Loucy (cell line): ENCODE data around the gene ACSL5.

Experiments used
- H2AFZ ChIP-seq: fragments of 200-600 bp; sonication (generic); 2 replicates; pipeline ENCODE4 v1.6.0; 2016; ENCODE audit warnings: antibody characterized with exemption, mild to moderate bottlenecking, low read length, moderate library complexity
- H3F3A ChIP-seq: fragments of 200-600 bp; 2 replicates; pipeline ENCODE4 v1.6.0; 2016; ENCODE audit warnings: antibody characterized with exemption, low read depth, mild to moderate bottlenecking
- H3K27me3 ChIP-seq: fragments of 200-600 bp; sonication (generic); 2 replicates; pipeline ENCODE4 v1.6.1; 2014; ENCODE audit warnings: low read length, mild to moderate bottlenecking; ENCODE audit not compliant: insufficient read depth, poor library complexity, severe bottlenecking
- H3K36me3 ChIP-seq: fragments of 200-600 bp; sonication (generic); 2 replicates; pipeline ENCODE4 v1.6.1; 2016; ENCODE audit warnings: low read length; ENCODE audit not compliant: insufficient read depth
- H3K4me1 ChIP-seq: fragments of 200-600 bp; sonication (generic); 2 replicates; pipeline ENCODE4 v1.5.1; 2014; ENCODE audit warnings: low read length, mild to moderate bottlenecking; ENCODE audit not compliant: insufficient read depth, poor library complexity, severe bottlenecking
- H3K4me2 ChIP-seq: fragments of 200-600 bp; sonication (generic); 2 replicates; pipeline ENCODE4 v1.6.0; 2014; ENCODE audit warnings: antibody characterized with exemption, low read length, low read depth, mild to moderate bottlenecking; ENCODE audit not compliant: poor library complexity, severe bottlenecking
- H3K4me3 ChIP-seq: fragments of 200-600 bp; sonication (generic); 2 replicates; pipeline ENCODE4 v1.5.1; 2014; ENCODE audit warnings: low read length, mild to moderate bottlenecking, mixed read lengths; ENCODE audit not compliant: poor library complexity, severe bottlenecking
- H3K79me2 ChIP-seq: fragments of 200-600 bp; sonication (generic); 2 replicates; pipeline ENCODE4 v1.6.1; 2014; ENCODE audit warnings: low read length; ENCODE audit not compliant: insufficient read depth
- H3K9ac ChIP-seq: fragments of 200-600 bp; sonication (generic); 2 replicates; pipeline ENCODE4 v1.6.0; 2014; ENCODE audit warnings: mild to moderate bottlenecking, low read depth, low read length, moderate library complexity; ENCODE audit not compliant: poor library complexity, severe bottlenecking
- H3K9me2 ChIP-seq: fragments of 200-600 bp; sonication (generic); replicated peaks from 2 replicates; pipeline ENCODE4 v1.6.1; 2016; ENCODE audit warnings: low read depth, low read length, mixed read lengths
- H3K9me3 ChIP-seq: fragments of 200-600 bp; sonication (generic); 2 replicates; pipeline ENCODE4 v1.6.1; 2014; ENCODE audit warnings: mild to moderate bottlenecking, antibody characterized with exemption, low read length, low read depth; ENCODE audit not compliant: insufficient read depth
- H4K20me1 ChIP-seq: fragments of 200-600 bp; sonication (generic); 2 replicates; pipeline ENCODE4 v1.6.0; 2014; ENCODE audit warnings: antibody characterized with exemption, low read length, mild to moderate bottlenecking; ENCODE audit not compliant: insufficient read depth, poor library complexity, severe bottlenecking
- EZH2phosphoT487 ChIP-seq: fragments of 200-600 bp; IDR thresholded peaks from 2 replicates; pipeline ENCODE4 v1.6.1; 2018; ENCODE audit warnings: antibody characterized with exemption, mild to moderate bottlenecking, moderate library complexity, borderline replicate concordance
- TF ChIP-seq, protein P1 (sequence below): fragments of 200-600 bp; sonication (generic); conservative IDR thresholded peaks from 2 replicates; pipeline ENCODE4 v1.5.1; 2014; ENCODE audit warnings: mild to moderate bottlenecking, antibody characterized with exemption, low read length

Gene ACSL5

GRCh38 chr10:112330607-112331160 is 43.2 kb upstream of the ACSL5 start:
- Histone ChIP-seq H3K9me2 (no peaks in the 10 kb centered on the region), H3F3A (no peaks in the 10 kb centered on the region), H3K79me2 (no peaks in the 10 kb centered on the region), H3K36me3 (no peaks in the 10 kb centered on the region), H3K4me3 (no peak overlapping the region), H3K9ac (no peak overlapping the region), H3K9me3 (no peaks in the 10 kb centered on the region), H2AFZ (no peak overlapping the region), H4K20me1 (no peaks in the 10 kb centered on the region), H3K4me1 (no peaks in the 10 kb centered on the region), H3K27me3 (no peaks in the 10 kb centered on the region), H3K4me2 (no peak overlapping the region)
- TF ChIP-seq, protein P1, sequence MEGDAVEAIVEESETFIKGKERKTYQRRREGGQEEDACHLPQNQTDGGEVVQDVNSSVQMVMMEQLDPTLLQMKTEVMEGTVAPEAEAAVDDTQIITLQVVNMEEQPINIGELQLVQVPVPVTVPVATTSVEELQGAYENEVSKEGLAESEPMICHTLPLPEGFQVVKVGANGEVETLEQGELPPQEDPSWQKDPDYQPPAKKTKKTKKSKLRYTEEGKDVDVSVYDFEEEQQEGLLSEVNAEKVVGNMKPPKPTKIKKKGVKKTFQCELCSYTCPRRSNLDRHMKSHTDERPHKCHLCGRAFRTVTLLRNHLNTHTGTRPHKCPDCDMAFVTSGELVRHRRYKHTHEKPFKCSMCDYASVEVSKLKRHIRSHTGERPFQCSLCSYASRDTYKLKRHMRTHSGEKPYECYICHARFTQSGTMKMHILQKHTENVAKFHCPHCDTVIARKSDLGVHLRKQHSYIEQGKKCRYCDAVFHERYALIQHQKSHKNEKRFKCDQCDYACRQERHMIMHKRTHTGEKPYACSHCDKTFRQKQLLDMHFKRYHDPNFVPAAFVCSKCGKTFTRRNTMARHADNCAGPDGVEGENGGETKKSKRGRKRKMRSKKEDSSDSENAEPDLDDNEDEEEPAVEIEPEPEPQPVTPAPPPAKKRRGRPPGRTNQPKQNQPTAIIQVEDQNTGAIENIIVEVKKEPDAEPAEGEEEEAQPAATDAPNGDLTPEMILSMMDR: no peak
- TF ChIP-seq EZH2phosphoT487: no peak

DNA sequence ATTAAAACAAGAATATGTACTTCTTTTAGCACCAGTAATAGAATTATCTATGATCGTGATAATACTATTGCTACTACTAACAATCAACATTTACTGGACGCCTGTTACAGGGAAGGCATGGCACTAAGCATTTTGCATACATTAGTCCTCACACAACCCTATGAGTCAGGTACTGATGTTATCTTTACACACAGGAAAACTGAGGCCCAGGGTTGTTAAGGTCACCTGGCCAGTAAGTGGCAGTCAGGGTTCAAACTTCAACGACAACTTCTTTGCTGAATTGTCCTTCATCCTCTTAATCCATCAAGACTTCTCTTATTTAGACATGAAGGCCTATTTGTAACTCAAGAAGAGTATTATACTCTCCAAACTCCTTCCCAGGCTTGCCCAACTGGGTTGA is 41.9 kb upstream of the ACSL5 start:
- Histone ChIP-seq H3K9ac (no peak overlapping the region), H3K79me2 (no peaks in the 10 kb centered on the region), H3F3A (no peaks in the 10 kb centered on the region), H3K36me3 (no peaks in the 10 kb centered on the region), H3K4me3 (no peak overlapping the region), H3K9me3 (no peaks in the 10 kb centered on the region), H3K27me3 (no peaks in the 10 kb centered on the region), H3K4me1 (no peaks in the 10 kb centered on the region), H3K4me2 (no peak overlapping the region), H2AFZ (no peak overlapping the region), H3K9me2 (no peaks in the 10 kb centered on the region), H4K20me1 (no peaks in the 10 kb centered on the region)
- TF ChIP-seq, protein P1: no peak
- no peak for TF ChIP-seq EZH2phosphoT487

DNA sequence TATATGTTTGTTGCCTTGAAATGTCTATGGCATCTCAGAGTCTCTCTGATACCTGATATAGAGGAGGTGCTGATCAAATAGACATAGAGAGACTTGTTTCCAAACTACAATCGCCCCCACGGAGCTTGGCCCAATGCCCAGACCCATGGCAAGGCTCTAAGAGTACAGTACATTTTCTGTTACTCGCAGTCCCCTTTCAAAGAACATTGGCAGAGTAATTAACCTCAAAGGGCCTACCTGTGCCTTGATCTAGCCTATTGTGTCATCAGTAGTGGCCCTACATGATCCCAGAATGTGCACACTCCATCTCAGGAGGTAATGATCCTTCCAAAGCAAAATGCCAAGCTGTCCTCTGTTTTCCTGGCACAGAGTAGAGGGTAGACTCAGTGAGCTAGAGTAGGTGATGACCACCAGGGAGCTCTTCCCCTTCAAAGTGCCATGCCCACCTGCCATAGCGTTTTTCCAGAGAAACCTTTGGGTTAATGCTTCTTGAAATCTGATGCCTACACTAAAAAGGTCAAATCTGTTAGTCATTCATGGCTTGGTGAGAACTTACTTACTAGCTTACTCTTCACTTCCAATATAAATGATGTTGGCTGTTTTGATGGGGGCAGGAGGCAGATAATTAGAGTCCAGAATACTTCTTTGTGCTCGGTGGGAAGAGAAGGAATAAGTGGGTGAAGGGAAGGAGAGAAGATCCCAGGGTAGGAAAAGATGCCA is 41.2 kb upstream of the ACSL5 start:
- Histone ChIP-seq H3K79me2 (no peaks in the 10 kb centered on the region), H3K4me1 (no peaks in the 10 kb centered on the region), H2AFZ (no peak overlapping the region), H3K36me3 (no peaks in the 10 kb centered on the region), H3K9me3 (no peaks in the 10 kb centered on the region), H3F3A (no peaks in the 10 kb centered on the region), H3K9me2 (no peaks in the 10 kb centered on the region), H3K4me3 (no peak overlapping the region), H3K27me3 (no peaks in the 10 kb centered on the region), H4K20me1 (no peaks in the 10 kb centered on the region), H3K4me2 (no peak overlapping the region), H3K9ac (no peak overlapping the region)
- TF ChIP-seq EZH2phosphoT487: no peak
- TF ChIP-seq, protein P1: no peak
